ENCODE results near the gene ST6GALNAC2.
"Not testable (repeated sequence)": the region's sequence is repeated elsewhere in the genome, so short reads cannot be mapped to it uniquely, and the experiment has no call there.

The ST6GALNAC2 gene
- 0.56 reads per million for total RNA-seq

DNA sequence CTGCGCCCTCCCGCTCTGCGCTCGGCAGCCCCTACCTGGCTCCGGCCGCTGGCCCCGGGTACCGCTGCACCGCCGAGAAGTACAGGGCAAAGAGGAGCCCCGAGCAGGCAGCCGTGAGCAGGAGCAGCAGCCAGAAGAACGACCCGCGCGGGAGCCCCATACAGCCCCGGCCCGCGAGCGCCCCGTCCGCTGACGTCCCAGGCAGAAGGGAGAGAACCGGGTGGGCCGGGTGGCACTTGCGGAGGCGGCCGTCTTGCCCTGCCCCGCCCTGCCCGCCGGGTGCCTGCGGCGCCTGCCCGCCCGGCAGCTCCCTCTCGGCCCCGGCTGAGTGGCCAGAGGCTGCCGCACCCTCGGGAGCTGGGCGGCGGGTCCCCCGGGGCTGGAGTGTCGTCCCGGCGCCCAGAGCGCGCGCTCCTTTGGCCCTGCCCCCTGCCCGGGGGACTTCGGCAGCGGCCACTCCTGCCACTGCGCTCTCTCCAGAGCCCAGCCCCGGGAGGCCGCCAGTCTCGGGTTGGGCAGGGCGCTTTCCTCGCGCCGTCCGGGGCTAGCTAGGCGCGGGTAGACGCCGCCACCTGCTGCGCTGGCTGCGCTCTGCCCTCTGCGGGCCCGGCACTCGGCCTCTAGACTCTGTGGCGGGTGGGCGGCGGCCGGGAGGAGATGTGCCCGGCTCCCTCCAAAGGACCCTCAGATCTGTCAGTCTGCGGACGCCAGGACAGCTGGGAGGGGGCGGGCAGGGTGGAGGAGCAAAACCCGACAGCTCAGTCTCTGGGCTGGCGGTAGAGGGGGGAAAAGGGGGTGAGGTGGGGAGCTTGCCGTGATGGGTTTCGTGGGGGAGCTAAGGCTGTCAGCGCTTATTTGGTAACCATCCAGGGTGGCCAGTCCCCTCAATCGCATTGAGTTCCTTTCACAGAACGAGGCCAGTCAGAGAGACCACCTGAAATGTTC lies at the start of gene ST6GALNAC2:
Gene ST6GALNAC2, minus strand, starts transcription at position 212 of the 945 bp plus-strand sequence. Its CDS starts 52 bp downstream, at position 160.
- DNase-seq: peak; percentile 7

GRCh38 chr17:76635039-76635438 lies 49.4 kb upstream of the ST6GALNAC2 start:
- no peak for DNase-seq

GRCh38 chr17:76633628-76634328 lies 48.1 kb upstream of the ST6GALNAC2 start:
- DNase-seq: no peak

GRCh38 chr17:76631821-76632565 lies 46.3 kb upstream of the ST6GALNAC2 start:
- no peak for DNase-seq

DNA sequence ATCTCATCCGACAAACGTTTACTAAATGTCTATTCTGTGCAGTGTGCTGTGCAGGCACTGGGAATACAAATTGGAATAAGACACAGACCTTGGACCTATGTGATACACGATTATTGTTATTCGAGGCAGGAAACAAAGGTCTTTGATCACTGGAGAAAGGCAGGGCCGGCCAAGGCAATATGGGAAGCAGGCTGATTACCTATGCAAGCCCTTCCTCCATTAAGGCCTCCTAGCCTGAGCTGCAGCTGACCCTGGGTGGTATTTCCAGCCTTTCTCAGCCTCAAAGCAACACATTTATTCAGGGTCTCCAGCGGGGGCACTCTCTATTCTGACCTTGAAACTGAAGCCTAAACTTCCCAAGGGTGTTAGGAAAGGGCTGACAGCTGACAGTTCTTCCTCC lies 44.5 kb upstream of the ST6GALNAC2 start:
- DNase-seq: no peak

- no peak for DNase-seq
Measured at GRCh38 chr17:76627510-76627909, 41.9 kb upstream of the ST6GALNAC2 start.

DNA sequence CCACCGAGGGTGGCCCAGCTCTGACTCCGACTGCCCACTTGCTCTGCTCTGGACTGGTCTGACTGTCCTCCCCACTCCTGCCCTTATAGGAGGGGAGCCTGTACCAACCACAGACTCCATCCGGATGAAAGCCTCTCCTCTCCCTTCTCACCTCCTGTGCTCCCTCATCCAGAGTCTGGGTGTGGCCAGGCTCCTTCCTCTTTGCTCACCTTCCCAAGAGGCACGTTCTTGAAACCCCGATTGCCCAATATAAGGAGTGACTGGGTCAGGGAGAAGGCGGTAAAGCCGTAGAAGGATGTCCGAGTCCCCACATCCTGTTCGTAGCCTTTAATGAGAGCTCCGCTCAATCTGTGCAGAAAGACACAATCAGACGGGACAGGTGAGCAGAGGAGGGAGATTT lies 40.8 kb upstream of the ST6GALNAC2 start:
- DNase-seq: no peak

- no peak for DNase-seq
Measured at GRCh38 chr17:76625496-76625895, 39.8 kb upstream of the ST6GALNAC2 start.

DNA sequence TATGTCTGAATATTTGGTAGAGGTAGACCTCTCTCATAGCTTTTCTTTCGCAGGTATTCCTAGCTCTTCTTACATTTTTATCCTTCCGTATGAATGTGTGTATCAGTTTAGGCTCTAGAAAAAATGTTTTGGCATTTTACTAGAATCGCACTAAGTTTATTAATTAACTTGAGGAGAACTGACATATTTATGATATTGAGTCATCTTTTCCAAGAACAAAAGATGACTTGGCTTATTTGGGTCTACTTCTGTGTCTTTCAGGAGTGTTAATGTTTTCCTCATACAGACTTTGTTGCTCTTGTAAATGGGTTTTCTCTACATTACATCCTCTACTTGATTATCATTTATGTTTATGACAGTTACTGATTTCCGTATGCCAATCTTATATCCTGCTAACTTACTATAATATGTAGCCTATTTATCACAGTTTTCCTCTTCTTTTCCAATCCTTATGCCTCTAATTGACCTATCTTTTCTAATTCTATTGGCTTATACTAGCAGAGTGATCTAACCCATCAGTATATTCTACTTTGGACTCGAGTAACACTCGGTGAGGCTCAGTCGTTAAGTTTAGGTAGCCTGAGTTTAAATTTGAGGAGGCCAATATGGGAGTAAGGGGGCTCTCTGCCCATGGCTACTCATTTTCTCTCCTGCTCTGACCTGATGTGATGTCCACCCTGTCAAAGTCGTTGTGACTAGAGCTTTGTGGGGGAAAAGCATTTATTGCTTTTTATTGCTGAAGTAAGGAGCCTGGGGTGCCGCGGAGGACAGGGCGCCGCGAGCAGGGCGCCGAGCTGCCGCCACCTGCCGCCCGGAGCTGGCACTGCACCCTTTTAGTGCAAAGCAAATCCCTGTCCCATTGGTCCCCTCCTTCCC lies 37.8 kb upstream of the ST6GALNAC2 start:
- DNase-seq: peak; percentile 64

GRCh38 chr17:76617838-76618237 lies 32.2 kb upstream of the ST6GALNAC2 start:
- no peak for DNase-seq

GRCh38 chr17:76614912-76615617 lies 29.4 kb upstream of the ST6GALNAC2 start:
- DNase-seq: no peak

- DNase-seq: not testable (repeated sequence)
Measured at GRCh38 chr17:76614064-76614759, 28.6 kb upstream of the ST6GALNAC2 start.

DNA sequence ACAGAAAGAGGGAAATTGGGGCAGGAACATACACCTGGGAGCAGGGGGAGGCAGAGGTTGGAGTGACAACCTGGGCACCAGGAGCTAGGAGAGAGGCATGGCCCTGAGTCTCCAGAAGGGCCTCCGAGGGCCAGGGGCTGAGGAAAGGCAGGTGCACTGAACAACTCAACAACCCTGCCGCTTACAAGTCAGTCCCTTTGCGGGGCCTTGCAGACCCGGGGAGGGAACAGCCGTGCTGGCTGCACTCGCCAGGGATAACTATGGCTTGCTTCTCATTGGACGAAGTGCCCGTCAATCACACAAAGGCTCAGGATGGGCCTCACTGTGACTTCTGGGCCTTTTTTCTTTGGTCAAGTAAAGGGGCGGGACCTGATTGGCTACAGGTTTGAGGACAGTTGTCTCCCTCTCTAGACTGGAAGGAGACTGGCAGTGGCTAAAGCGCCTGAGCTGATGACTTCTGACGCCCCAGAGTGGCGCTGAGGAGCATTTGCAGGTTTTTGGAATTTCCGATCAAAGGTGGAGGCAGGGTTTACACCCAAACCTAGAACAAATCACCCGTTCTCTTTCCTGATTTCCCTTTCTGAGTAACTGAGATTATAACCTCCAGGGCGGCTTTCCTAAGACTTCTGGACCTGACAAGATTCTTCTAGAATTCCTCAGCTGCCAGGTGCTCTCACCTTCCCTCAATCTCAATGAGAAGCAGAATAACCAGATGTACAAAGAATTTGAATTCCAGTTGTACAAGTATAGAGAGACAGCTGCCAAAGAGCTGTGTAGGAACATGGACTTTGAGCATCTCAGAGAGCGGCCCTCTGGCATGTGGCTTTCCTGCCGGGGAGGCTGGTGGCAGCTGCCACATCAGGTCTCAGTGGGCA lies 27.6 kb upstream of the ST6GALNAC2 start:
- no peak for DNase-seq

DNA sequence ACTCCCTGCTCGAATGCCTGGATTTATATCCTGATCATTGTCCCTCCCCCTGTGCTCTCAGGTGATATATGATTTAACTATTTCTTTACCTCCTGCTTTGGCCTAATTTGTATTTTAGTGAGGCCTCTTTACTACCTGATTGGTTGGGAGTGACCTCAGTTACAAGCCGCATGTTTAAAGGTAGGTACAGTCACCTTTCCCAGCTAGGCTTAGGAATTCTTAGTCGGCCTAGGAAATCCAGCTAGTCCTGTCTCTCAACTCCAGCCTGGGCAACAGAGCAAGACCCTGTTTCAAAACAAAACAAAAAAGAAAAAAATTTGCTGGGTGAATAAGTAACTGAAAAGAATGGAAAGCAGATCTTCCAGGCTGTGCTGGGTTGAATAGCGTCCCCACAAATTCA lies 26.8 kb upstream of the ST6GALNAC2 start:
- DNase-seq: no peak

DNA sequence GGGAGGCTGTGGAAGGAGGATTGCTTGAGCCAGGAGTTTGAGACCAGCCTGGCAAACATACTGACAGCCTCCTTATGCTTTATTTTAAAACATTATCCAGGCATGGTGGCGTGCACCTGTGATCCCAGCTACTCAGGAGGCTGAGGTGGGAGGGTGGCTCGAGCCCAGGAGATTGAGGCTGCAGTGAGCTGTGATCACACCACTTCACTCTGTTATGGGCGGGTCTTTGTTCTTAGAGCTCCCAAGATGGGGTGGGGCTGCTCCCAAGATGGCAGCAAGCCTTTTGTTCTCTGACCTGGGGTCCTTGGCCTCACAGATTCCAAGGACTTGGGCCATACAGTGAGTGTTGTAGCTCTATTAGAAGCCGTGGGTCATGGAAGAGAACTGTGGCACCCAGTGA lies 26.1 kb upstream of the ST6GALNAC2 start:
- no peak for DNase-seq

GRCh38 chr17:76611080-76611749 lies 25.6 kb upstream of the ST6GALNAC2 start:
- DNase-seq: not testable (repeated sequence)

DNA sequence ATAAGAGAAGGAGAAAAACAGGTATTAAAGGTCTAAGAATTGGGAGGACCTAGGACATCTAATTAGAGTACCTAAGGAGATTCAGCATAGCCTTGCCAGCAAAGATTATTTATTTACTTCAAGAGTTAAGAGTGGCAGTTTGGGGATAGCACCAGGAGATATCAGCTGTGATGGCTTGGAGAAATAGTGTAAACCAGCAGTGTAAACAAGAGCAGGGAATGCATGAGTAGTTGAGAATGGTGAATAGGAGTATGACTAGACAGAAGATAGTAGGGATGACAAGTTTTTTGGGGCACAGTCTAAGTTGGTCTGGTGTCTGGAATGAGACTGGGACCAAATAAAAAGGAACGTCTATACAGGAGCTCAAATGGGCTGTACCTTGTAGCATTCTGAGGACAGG lies 21.0 kb upstream of the ST6GALNAC2 start:
- DNase-seq: not testable (repeated sequence)

DNA sequence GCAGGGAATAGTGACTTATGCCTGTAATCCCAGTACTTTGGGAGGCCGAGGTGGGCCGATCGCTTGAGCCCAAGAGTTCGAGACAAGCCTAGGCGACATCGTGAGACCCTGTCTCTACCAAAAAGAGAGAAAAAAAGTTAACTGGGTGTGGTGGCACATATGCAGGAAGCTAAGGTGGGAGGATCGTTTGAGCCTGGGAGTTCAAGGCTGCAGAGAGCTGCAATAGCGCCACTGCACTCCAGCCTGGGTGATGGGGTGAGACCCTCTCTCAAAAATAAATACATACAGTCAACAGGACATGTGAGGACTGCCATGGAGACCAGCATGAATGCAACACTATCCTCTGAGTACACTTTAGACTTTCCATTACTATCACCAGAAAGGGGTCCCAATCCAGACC lies 15.4 kb upstream of the ST6GALNAC2 start:
- DNase-seq: no peak
